ENCODE measurements around the gene TSACC. TPM values are rescaled to one million over a fixed set of nuclear protein-coding genes. Genes with fewer than 3 reads are reported as not detected.

The TSACC gene
- total and polyA plus RNA-seq, 2 of the 8 experiments (the other 6 are each of a cell fraction or from before 2014, with no cell fraction given), result 1.0 to 5.0 TPM

DNA sequence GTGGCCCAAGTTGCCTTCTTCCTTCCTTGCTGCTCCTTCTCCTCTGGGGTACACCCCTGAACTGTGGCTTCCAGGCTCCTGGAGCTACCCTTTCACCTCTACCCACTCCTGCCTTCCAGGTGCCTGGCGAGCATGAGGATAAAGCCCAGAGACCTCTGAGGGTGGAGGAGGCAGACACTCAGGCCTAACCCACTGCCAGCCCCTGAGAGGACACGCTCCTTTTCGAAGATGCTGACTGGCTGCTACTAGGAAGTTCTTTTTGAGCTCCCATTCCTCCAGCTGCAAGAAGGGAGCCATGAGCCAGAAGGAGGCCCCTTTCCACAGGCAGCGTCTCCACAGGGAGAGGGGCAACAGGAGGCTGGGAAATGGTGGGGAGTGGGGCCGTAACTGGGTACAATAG, 46.3 kb downstream of the TSACC start:
- FAIRE-seq, result no peak
- H3K23ac ChIP-seq (ENCODE audit: insufficient read length), result no peak overlapping the region
- H3K27me3 ChIP-seq (replicated peaks in 1 of 4; ENCODE audit: control insufficient read depth in 3 of 4, extremely low read depth in 1 of 4, insufficient read depth in 3 of 4, low read length in 3 of 4), result peaks cover 14 to 39% (median 36%) of the 10 kb centered on the region in 4 experiments
- H3K4me3 ChIP-seq (ENCODE audit: extremely low read depth in 1 of 4, insufficient read depth in 2 of 4, low read depth in 3 of 4, low read length in 4 of 4), result no peak overlapping the region
- WGBS, 2 experiments (ENCODE audit: extremely low coverage in 1 of 2, insufficient coverage in 1 of 2, insufficient read length in 1 of 2, insufficient replicate concordance in 2 of 2, low coverage in 1 of 2, low lambda C conversion rate in 2 of 2, missing lambda C conversion rate in 1 of 2), result 95% methylated on average over 5 of the region's 5 CpGs; no CpG with 5 or more reads in 1 of the 2 experiments
- no peak overlapping the region for H2BK12ac ChIP-seq (ENCODE audit: low read depth, low read length)
- H3K14ac ChIP-seq (ENCODE audit: insufficient read length), result no peak overlapping the region
- no peaks in the 10 kb centered on the region for H3K79me2 ChIP-seq (ENCODE audit: control insufficient read depth in 1 of 2, insufficient read depth in 2 of 2, low read length in 2 of 2)
- H3K9me3 ChIP-seq (ENCODE audit: insufficient read depth in 2 of 2, low read depth in 1 of 2, low read length in 1 of 2), result no peaks in the 10 kb centered on the region
- no peak overlapping the region for H2BK15ac ChIP-seq (ENCODE audit: low read length)
- TF ChIP-seq RFX5 (IDR thresholded peaks at IDR 0.05; ENCODE audit: borderline replicate concordance, low read depth, low read length) (no peak), CHD1 (IDR thresholded peaks at IDR 0.05; ENCODE audit: low read depth, low read length) (no peak), SUZ12 (IDR thresholded peaks at IDR 0.05; ENCODE audit: low read length) (no peak), JUN (IDR thresholded peaks at IDR 0.05; ENCODE audit: low read depth, low read length) (no peak), NRF1 (IDR thresholded peaks at IDR 0.05; ENCODE audit: low read depth, low read length) (no peak), BACH1 (IDR thresholded peaks at IDR 0.05; ENCODE audit: low read length) (no peak), ASH2L (IDR thresholded peaks at IDR 0.05; ENCODE audit: low read length) (no peak)
- TF ChIP-seq, protein P1, sequence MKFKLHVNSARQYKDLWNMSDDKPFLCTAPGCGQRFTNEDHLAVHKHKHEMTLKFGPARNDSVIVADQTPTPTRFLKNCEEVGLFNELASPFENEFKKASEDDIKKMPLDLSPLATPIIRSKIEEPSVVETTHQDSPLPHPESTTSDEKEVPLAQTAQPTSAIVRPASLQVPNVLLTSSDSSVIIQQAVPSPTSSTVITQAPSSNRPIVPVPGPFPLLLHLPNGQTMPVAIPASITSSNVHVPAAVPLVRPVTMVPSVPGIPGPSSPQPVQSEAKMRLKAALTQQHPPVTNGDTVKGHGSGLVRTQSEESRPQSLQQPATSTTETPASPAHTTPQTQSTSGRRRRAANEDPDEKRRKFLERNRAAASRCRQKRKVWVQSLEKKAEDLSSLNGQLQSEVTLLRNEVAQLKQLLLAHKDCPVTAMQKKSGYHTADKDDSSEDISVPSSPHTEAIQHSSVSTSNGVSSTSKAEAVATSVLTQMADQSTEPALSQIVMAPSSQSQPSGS (IDR thresholded peaks at IDR 0.05; ENCODE audit: low read length), result no peak
- no peak overlapping the region for H3K56ac ChIP-seq (replicated peaks; ENCODE audit: insufficient read length, low read depth, low read length)
- H3K79me1 ChIP-seq (ENCODE audit: low read depth, low read length), result no peaks in the 10 kb centered on the region
- H4K20me1 ChIP-seq (replicated peaks in 1 of 2; ENCODE audit: control insufficient read depth in 1 of 2, insufficient read depth in 2 of 2, low read length in 2 of 2), result no peaks in the 10 kb centered on the region
- H3K36me3 ChIP-seq (ENCODE audit: control insufficient read depth in 2 of 4, insufficient read depth in 4 of 4, low read length in 3 of 4), result no peaks in the 10 kb centered on the region
- POLR2A ChIA-PET (ENCODE audit: partially characterized antibody), result interaction anchor here (2.7 kb wide), 1 partner anchor 48 kb away, joined by 8 read pairs; no protein-coding TSS in a partner anchor
- CTCF ChIA-PET (ENCODE audit: partially characterized antibody), result interaction anchor here (0.6 to 26.1 kb wide), 17 partner anchors 11 to 378 kb away, joined by 3 to 574 read pairs (median 19); partner anchors contain the start of gene RHBG
- no peak overlapping the region for H3K4ac ChIP-seq (replicated peaks; ENCODE audit: insufficient read length, low read depth, low read length)
- no peak overlapping the region for H3K4me2 ChIP-seq (ENCODE audit: insufficient read depth in 1 of 2, low read depth in 2 of 2, low read length in 2 of 2)
- no peak overlapping the region for H2AK5ac ChIP-seq (ENCODE audit: low read depth, low read length)
- H4K8ac ChIP-seq (ENCODE audit: extremely low read depth, insufficient read depth, low read length), result no peak overlapping the region
- H2BK20ac ChIP-seq (ENCODE audit: low read length), result no peak overlapping the region
- H2BK120ac ChIP-seq (replicated peaks; ENCODE audit: low read depth, low read length), result no peak overlapping the region
- no peak overlapping the region for H2BK5ac ChIP-seq (ENCODE audit: low read depth, low read length)
- no peak overlapping the region for H3K9ac ChIP-seq (replicated peaks in 1 of 4; ENCODE audit: extremely low read depth in 1 of 4, low read depth in 3 of 4, low read length in 3 of 4)
- no peak overlapping the region for H3K18ac ChIP-seq (ENCODE audit: extremely low read depth, low read length)
- no peak overlapping the region for H2AFZ ChIP-seq (ENCODE audit: low read length)
- H3K4me1 ChIP-seq (replicated peaks in 1 of 4; ENCODE audit: control insufficient read depth in 3 of 4, insufficient read depth in 4 of 4, low read length in 3 of 4), result peaks cover 0 to 14% (median 10%) of the 10 kb centered on the region in 4 experiments; a peak in 6 of 7 replicates
- peaks cover 4% of the 10 kb centered on the region; the same call in 1 of the 2 replicates for H3K23me2 ChIP-seq (ENCODE audit: low read depth, low read length)
- H3K27ac ChIP-seq (ENCODE audit: low read depth, low read length), result no peak overlapping the region
- H4K91ac ChIP-seq (replicated peaks; ENCODE audit: insufficient read length, low read length), result no peak overlapping the region
- no peak for DNase-seq (ENCODE audit: low read depth in 1 of 2, low spot score in 2 of 2)
- no peak overlapping the region for H4K5ac ChIP-seq (ENCODE audit: insufficient read length, low read depth, low read length)

Measured in H1 (cell line).